Measurements from ENCODE around the gene THTPA.
"Not testable (repeated sequence)": the region's sequence is repeated elsewhere in the genome, so short reads cannot be mapped to it uniquely, and the experiment has no call there.

DNA sequence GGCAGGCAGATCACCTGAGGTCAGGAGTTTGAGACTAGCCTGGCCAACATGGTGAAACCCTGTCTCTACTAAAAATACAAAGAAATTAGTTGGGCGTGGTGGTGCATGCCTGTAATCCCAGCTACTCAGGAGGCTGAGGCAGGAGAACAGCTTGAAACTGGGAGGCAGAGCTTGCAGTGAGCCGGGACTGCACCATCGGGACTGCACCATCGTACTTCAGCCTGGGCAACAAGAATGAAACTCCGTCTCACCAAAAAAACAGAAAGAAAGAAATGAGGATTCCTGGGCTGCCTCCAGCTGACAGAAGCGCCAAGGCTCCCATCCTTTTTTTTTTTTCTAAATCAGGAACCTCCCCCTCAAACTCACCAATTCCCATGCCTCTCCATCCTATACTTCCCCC is 19.2 kb upstream of the THTPA start:
- TF ChIP-seq, protein P1, sequence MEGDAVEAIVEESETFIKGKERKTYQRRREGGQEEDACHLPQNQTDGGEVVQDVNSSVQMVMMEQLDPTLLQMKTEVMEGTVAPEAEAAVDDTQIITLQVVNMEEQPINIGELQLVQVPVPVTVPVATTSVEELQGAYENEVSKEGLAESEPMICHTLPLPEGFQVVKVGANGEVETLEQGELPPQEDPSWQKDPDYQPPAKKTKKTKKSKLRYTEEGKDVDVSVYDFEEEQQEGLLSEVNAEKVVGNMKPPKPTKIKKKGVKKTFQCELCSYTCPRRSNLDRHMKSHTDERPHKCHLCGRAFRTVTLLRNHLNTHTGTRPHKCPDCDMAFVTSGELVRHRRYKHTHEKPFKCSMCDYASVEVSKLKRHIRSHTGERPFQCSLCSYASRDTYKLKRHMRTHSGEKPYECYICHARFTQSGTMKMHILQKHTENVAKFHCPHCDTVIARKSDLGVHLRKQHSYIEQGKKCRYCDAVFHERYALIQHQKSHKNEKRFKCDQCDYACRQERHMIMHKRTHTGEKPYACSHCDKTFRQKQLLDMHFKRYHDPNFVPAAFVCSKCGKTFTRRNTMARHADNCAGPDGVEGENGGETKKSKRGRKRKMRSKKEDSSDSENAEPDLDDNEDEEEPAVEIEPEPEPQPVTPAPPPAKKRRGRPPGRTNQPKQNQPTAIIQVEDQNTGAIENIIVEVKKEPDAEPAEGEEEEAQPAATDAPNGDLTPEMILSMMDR (IDR thresholded peaks at IDR 0.05), result not testable (repeated sequence)
- TF ChIP-seq EZH2phosphoT487, EZH2 (IDR thresholded peaks at IDR 0.05): not testable (repeated sequence)

Measured in neural progenitor cell (in vitro differentiated cells).